Right renal pelvis (tissue), 4 donors: Measurements from ENCODE around the gene DPP10. TPM values are rescaled to one million over a fixed set of nuclear protein-coding genes. Genes with fewer than 3 reads are reported as not detected.

Source experiments
- DNase-seq, 4 donors: peaks; one replicate each; pipeline ENCODE4 v3.0.0-alpha.2; 2013; ENCODE audit warnings: low read depth in 4 of 4, low spot score in 3 of 4, missing footprints in 1 of 4
- polyA plus RNA-seq, 4 donors: library from polyadenylated mRNA; unstranded; fragments of 120-200 nt; gene quantifications; one replicate each; pipeline ENCODE4 v1.2.1, GENCODE V29; 2013; ENCODE audit not compliant: insufficient read length in 4 of 4

The DPP10 gene
- polyA plus RNA-seq, 4 donors: 9.8 to 14.6 (median 12.7) TPM

DNA sequence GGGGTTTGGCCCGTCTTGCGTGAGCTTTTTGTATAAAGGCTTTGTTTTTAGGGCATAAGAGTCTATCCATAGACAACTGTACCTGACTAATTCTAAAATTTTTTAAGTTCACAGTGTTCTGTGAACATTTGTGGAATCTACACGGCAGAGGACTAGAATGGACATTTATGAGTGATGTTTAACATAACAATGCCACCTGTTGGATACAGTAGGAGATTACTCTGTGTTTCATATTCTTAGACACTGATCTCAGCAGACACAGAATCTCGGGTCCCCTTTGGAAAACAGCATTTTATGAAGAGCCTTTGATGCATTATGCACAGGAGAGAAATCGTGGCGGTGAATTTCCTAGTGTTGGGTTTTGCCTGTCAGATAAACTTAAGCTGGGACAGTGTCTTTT is 752.2 kb downstream of the DPP10 start:
- no peak for DNase-seq

- no peak for DNase-seq
Measured at GRCh38 chr2:115196587-115196986, 754.1 kb downstream of the DPP10 start.

DNA sequence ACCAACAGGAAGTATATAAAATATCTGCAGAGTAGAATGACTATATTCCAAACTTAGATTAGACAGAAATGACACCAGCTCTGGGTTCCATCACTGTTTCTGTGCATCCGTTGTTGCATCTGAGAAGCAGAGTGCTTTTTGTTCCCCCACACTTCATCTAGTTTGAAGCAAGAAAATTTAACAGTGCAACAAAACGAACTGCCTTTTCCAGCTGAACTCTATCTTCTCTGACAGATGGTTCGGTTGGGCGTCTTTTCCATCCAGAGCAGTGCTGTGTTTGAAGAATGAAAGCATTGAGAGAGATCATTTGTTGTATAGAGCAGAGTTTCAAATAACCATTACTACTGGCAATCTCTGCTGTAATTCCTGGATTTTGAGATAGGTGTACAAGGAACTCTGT is 757.5 kb downstream of the DPP10 start:
- peak; percentile 34 to 56 (median 46) for DNase-seq

GRCh38 chr2:115201386-115201785 is 758.9 kb downstream of the DPP10 start:
- DNase-seq: no peak

GRCh38 chr2:115208493-115209164 is 766.2 kb downstream of the DPP10 start:
- no peak for DNase-seq

DNA sequence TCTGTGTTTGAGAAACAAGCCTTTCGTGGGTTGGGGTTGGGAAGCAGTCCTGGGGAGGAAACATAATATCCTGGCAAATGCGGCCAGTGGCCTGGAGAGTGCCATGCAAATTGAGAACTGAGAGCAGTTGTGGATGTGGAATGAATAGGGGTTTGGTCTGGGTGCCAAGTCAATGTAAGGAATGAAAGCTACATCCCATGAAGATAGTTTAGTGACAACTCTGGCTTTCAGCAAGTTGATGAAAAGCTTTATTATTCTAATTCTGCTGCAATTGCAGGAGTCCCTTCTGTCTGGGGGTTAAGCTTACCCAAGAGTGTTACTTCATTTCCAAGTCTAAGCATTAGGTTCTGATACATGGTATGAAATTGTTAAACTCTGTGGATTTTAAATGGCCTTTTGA is 771.6 kb downstream of the DPP10 start:
- DNase-seq: no peak

DNA sequence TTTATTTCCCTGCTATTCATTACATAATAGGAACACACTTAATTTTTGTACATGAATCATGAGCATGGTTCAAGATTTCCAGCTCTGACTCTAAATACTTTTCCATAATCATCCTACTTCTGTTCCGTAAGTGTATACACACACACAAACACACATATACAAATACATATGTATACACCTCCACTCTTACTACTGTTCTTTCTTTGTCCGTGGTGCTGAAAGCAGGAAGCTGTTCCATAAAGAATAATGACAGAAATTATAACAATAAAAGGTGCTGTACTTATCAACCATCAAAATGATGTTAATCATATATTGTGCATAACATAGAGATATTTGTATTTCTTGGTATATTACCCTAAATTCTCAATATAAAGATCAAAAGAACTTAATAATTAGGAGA is 776.9 kb downstream of the DPP10 start:
- no peak for DNase-seq

DNA sequence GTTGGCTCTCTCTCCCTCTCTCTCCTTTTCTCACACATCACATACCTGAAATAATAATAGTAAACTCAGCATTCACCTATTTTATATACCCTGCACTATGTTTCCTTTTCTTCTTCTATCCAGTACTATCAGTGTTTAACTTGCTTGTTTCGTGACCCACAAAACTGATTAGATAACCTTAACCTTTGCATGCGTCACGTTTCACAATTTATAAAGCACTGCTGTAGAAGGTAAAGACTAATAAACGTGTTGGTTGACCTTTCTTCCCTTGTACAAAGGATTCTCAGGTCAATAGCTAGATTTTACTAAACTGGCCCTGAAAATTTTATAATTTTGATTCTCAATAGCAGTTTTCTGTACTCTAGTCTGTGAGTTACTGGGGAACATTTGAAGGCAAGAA is 791.7 kb downstream of the DPP10 start:
- no peak for DNase-seq

DNA sequence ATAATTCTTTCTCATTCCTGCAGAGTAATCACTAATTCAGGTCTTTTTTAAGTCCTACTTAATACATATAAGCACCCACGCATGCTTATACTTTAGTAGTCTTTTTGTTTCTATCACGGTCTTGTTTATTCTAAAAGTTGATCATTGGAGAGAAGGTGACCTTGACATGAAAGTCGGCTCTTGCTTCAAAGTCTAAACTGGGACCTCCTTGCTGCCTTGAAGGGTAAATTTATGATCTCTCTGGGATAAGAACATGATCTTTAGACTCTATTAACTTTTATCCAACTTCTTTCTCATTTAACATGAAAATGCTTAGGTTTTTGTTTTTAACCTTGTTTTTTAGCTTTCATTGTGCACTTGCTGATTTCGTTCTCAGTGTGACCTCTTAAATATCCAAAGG is 792.3 kb downstream of the DPP10 start:
- no peak for DNase-seq

- DNase-seq: no peak
Measured at GRCh38 chr2:115248066-115248465, 805.6 kb downstream of the DPP10 start.

DNA sequence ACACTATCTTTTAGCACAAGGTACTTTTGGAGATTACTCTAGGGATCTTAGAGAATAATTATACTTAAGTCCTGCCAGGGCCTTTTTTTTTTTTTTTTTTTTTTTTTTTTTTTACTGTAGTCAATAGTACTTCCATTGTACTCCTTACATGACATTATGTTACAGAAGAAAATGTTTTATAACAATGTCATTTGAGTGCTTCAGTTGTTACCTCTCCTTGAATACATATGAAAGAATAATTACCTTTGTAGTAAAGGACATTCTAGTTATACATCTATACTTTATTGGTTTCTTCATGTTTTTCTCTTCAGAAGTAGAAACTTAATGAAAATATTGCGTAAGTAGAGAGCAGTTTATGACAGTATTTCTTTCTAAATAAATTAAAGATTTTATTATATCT is 834.9 kb downstream of the DPP10 start:
- no peak for DNase-seq

- DNase-seq: no peak
Measured at GRCh38 chr2:115285416-115285815, 843.0 kb downstream of the DPP10 start.

GRCh38 chr2:115290478-115290877 is 848.0 kb downstream of the DPP10 start:
- no peak for DNase-seq

GRCh38 chr2:115292742-115293141 is 850.3 kb downstream of the DPP10 start:
- no peak for DNase-seq

DNA sequence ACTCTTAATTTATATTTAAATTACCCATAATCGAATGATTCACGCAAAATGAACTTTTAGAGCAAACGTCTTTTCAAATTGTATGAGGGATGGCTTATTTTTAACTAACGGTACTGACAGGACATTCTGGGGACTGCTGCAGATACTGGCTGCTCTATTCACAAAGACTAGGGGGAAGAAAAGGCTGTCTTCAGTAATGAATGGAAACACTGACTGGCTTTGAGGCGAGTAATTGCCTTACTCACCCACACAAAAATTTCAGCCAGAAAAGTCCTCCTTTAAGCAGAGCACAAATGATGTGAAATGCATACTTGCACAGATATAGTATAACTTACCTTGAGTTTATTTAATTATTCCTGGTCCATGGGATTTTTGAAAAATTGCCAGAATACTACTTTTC is 852.6 kb downstream of the DPP10 start:
- DNase-seq: no peak

GRCh38 chr2:115297056-115297455 is 854.6 kb downstream of the DPP10 start:
- DNase-seq: no peak

- no peak for DNase-seq
Measured at GRCh38 chr2:115299199-115299598, 856.8 kb downstream of the DPP10 start.

GRCh38 chr2:115305712-115306111 is 863.3 kb downstream of the DPP10 start:
- no peak for DNase-seq

- DNase-seq: no peak
Measured at GRCh38 chr2:115314119-115314518, 871.7 kb downstream of the DPP10 start.

- no peak for DNase-seq
Measured at GRCh38 chr2:115327061-115327460, 884.6 kb downstream of the DPP10 start.

- DNase-seq: no peak
Measured at GRCh38 chr2:115359550-115359949, 917.1 kb downstream of the DPP10 start.

DNA sequence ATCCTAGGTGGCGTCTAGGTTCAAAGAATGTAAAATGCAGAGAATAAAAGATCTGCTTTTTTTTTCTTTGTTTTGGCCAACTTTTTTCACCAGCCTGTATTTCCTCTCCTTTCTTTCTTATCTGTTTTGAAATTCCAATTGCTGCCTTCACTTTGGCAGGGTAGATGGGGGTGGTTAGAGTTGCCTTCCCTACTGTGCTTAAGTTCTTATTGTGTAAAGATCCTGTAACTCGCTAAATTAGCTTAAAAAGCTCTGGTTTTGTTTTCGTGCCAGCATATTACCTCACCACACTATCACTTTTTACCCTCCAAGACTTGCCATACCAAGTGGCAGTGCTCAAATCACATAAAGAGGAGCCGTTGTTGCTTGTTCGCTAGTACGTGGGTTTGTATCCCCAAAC is 921.7 kb downstream of the DPP10 start:
- DNase-seq: no peak

- no peak for DNase-seq
Measured at GRCh38 chr2:115369400-115369799, 927.0 kb downstream of the DPP10 start.
